Mesenchymal stem cell (in vitro differentiated cells and primary cell): ENCODE measurements around the gene AHCYL2.
"Not testable (repeated sequence)": the region's sequence is repeated elsewhere in the genome, so short reads cannot be mapped to it uniquely, and the experiment has no call there.

Experiments used
- DNase-seq: peaks from one replicate; pipeline ENCODE4 v3.0.0-alpha.2; 2013
- H2AFZ ChIP-seq: one replicate; pipeline ENCODE4 v1.6.1; 2013; ENCODE audit warnings: low read depth, mild to moderate bottlenecking, control low read depth, inconsistent platforms, low read length, moderate library complexity
- H2AK5ac ChIP-seq: 2 replicates; pipeline ENCODE4 v1.6.1; 2013; ENCODE audit warnings: low read length, moderate library complexity, mild to moderate bottlenecking, inconsistent platforms; ENCODE audit not compliant: severe bottlenecking
- H2BK120ac ChIP-seq: one replicate; pipeline ENCODE4 v1.6.1; 2013; ENCODE audit warnings: low read depth, mild to moderate bottlenecking, inconsistent platforms, low read length, moderate library complexity
- H2BK12ac ChIP-seq, 2 experiments: one replicate each; pipeline ENCODE4 v1.6.1; 2013; ENCODE audit warnings: inconsistent platforms in 2 of 2, low read length in 2 of 2, mild to moderate bottlenecking in 2 of 2, moderate library complexity in 2 of 2, control low read depth in 1 of 2
- H2BK15ac ChIP-seq: one replicate; pipeline ENCODE4 v1.6.1; 2013; ENCODE audit warnings: mild to moderate bottlenecking, low read depth, inconsistent platforms; ENCODE audit not compliant: poor library complexity, severe bottlenecking
- H2BK5ac ChIP-seq: 2 replicates; pipeline ENCODE4 v1.6.1; 2013; ENCODE audit warnings: low read depth, mild to moderate bottlenecking, low read length, control low read depth, inconsistent platforms; ENCODE audit not compliant: poor library complexity, severe bottlenecking
- H3K14ac ChIP-seq, 2 experiments: one replicate each; pipeline ENCODE4 v1.6.1; 2013; ENCODE audit warnings: inconsistent platforms in 2 of 2, low read length in 2 of 2, control low read depth in 1 of 2, mild to moderate bottlenecking in 1 of 2, moderate library complexity in 1 of 2
- H3K18ac ChIP-seq, 2 experiments: one replicate each; pipeline ENCODE4 v1.6.1; 2013; ENCODE audit warnings: inconsistent platforms in 2 of 2, low read length in 2 of 2, control low read depth in 1 of 2, low read depth in 1 of 2, mild to moderate bottlenecking in 1 of 2
- H3K23ac ChIP-seq, 2 experiments: one replicate each; pipeline ENCODE4 v1.6.1; 2013; ENCODE audit warnings: inconsistent platforms in 2 of 2, low read length in 2 of 2, mild to moderate bottlenecking in 2 of 2, moderate library complexity in 2 of 2, control low read depth in 1 of 2
- H3K27ac ChIP-seq: 2 replicates; pipeline ENCODE4 v1.5.1; 2013; ENCODE audit warnings: mild to moderate bottlenecking, moderate library complexity, low read length, control low read depth, inconsistent platforms; ENCODE audit not compliant: poor library complexity, severe bottlenecking
- H3K27me3 ChIP-seq, 2 experiments: 2 replicates each; pipeline versions ENCODE4 v1.6.1 to v1.7.0; 2013; ENCODE audit warnings: low read length in 2 of 2, mild to moderate bottlenecking in 2 of 2, moderate library complexity in 2 of 2, control low read depth in 1 of 2, inconsistent platforms in 1 of 2; ENCODE audit not compliant: control insufficient read depth in 1 of 2, insufficient read depth in 1 of 2
- H3K36me3 ChIP-seq, 2 experiments: 2 replicates each; pipeline versions ENCODE4 v1.6.1 to v1.7.0; 2013; ENCODE audit warnings: low read length in 2 of 2, control low read depth in 1 of 2, inconsistent platforms in 1 of 2, low read depth in 1 of 2, mild to moderate bottlenecking in 1 of 2; ENCODE audit not compliant: insufficient read depth in 2 of 2, control insufficient read depth in 1 of 2
- H3K4ac ChIP-seq, 2 experiments: one replicate each; pipeline ENCODE4 v1.6.1; 2013; ENCODE audit warnings: inconsistent platforms in 2 of 2, low read length in 2 of 2, mild to moderate bottlenecking in 2 of 2, moderate library complexity in 2 of 2, control low read depth in 1 of 2, low read depth in 1 of 2
- H3K4me1 ChIP-seq: 2 replicates; pipeline ENCODE4 v1.6.1; 2013; ENCODE audit warnings: low read depth, low read length, control low read depth; ENCODE audit not compliant: control insufficient read depth, insufficient read depth
- H3K4me2 ChIP-seq: 2 replicates; pipeline ENCODE4 v1.6.1; 2013; ENCODE audit warnings: low read length, mild to moderate bottlenecking, inconsistent platforms; ENCODE audit not compliant: poor library complexity, severe bottlenecking
- H3K4me3 ChIP-seq, 2 experiments: 2 replicates each; pipeline versions ENCODE4 v1.5.1 to v1.7.0; 2013; ENCODE audit warnings: low read length in 2 of 2, mild to moderate bottlenecking in 2 of 2, control low read depth in 1 of 2, low read depth in 1 of 2; ENCODE audit not compliant: insufficient read depth in 1 of 2
- H3K79me1 ChIP-seq: replicated peaks from 2 replicates; pipeline ENCODE4 v1.6.1; 2013; ENCODE audit warnings: mild to moderate bottlenecking, control low read depth, low read length, inconsistent platforms; ENCODE audit not compliant: poor library complexity, severe bottlenecking
- H3K9ac ChIP-seq: 2 replicates; pipeline ENCODE4 v1.7.0; 2013; ENCODE audit warnings: mild to moderate bottlenecking, low read length, moderate library complexity
- H3K9me3 ChIP-seq: 2 replicates; pipeline ENCODE4 v1.7.0; 2013; ENCODE audit warnings: mild to moderate bottlenecking, low read length; ENCODE audit not compliant: control insufficient read depth
- H4K8ac ChIP-seq: one replicate; pipeline ENCODE4 v1.6.1; 2013; ENCODE audit warnings: inconsistent platforms, mild to moderate bottlenecking, low read length, moderate library complexity
- H4K91ac ChIP-seq: one replicate; pipeline ENCODE4 v1.6.1; 2013; ENCODE audit warnings: mild to moderate bottlenecking, low read length, inconsistent platforms
- WGBS: methylation state at CpG from one replicate; pipeline ENCODE4 v1.1.7; 2013; ENCODE audit warnings: mixed read lengths; 5-methylcytosine and 5-hydroxymethylcytosine counted together

The AHCYL2 gene

DNA sequence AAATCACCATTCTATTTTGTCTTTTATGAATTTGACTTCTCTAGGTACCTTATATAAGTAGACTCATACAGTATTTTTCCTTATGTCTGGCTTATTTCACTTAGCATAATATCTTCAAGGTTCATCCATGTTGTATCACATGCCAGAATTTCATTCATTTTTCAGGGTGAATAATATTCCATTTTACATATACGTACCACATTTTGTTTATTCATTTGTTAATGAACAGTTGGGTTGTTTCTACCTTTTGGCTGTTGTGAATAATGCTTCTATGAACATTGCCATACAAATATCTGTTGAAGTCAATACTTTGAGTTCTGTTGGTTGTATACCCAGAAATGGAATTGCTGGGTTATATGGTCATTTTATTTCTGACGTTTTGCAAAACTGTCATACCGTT lies 20.7 kb downstream of the AHCYL2 start:
- 100% methylated on average over 1 of the region's 3 CpGs for WGBS
- H3K18ac ChIP-seq: no peak overlapping the region
- H2BK120ac ChIP-seq: no peak overlapping the region
- H2BK12ac ChIP-seq: no peak overlapping the region
- H2BK5ac ChIP-seq: no peak overlapping the region
- no peaks in the 10 kb centered on the region for H3K4me1 ChIP-seq
- H3K23ac ChIP-seq: no peak overlapping the region
- peaks cover 12% of the 10 kb centered on the region for H3K79me1 ChIP-seq
- no peak overlapping the region for H2AK5ac ChIP-seq
- no peak for DNase-seq
- no peaks in the 10 kb centered on the region for H3K9me3 ChIP-seq
- no peaks in the 10 kb centered on the region for H3K27me3 ChIP-seq
- H2AFZ ChIP-seq: no peak overlapping the region
- H4K8ac ChIP-seq: no peak overlapping the region
- no peak overlapping the region for H3K4me2 ChIP-seq
- no peaks in the 10 kb centered on the region for H3K36me3 ChIP-seq
- H4K91ac ChIP-seq: no peak overlapping the region
- no peak overlapping the region for H3K9ac ChIP-seq
- no peak overlapping the region for H2BK15ac ChIP-seq
- no peak overlapping the region for H3K14ac ChIP-seq
- no peak overlapping the region for H3K4me3 ChIP-seq
- H3K27ac ChIP-seq: no peak overlapping the region
- no peak overlapping the region for H3K4ac ChIP-seq

- Histone ChIP-seq H2AFZ (no peak overlapping the region), H3K4me1 (no peaks in the 10 kb centered on the region), H3K23ac (no peak overlapping the region), H3K36me3 (no peaks in the 10 kb centered on the region), H3K4me3 (no peak overlapping the region), H3K27ac (no peak overlapping the region), H4K8ac (no peak overlapping the region), H2BK12ac (no peak overlapping the region), H3K79me1 (peaks cover 14% of the 10 kb centered on the region), H2BK5ac (no peak overlapping the region), H3K18ac (no peak overlapping the region), H3K4ac (no peak overlapping the region), H2AK5ac (no peak overlapping the region), H3K27me3 (no peaks in the 10 kb centered on the region), H3K4me2 (no peak overlapping the region), H2BK120ac (no peak overlapping the region), H3K14ac (no peak overlapping the region), H3K9ac (no peak overlapping the region), H4K91ac (no peak overlapping the region), H2BK15ac (no peak overlapping the region), H3K9me3 (no peaks in the 10 kb centered on the region)
- WGBS: no CpG with 5 or more reads among the region's 2 CpGs
- DNase-seq: no peak
Measured at GRCh38 chr7:129247087-129247486, 22.3 kb downstream of the AHCYL2 start.

DNA sequence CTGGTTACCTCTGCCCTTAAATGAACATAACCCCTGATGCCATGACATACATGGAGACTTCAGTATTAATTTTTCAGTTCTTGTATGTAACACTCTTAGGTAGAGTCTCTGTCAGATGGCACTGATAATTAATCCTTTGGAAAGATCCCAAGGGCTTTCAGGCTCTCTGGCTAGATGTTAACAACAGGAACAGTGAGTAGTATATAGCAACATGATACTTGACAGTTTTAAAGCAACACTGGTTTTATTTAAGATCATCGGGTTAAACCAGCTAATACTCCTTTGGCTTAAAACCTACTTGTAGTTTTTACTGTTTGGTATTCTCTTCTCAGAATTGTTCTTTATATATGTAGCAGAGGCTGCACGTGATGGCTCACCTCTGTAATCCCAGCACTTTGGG lies 27.3 kb downstream of the AHCYL2 start:
- Histone ChIP-seq H3K23ac (no peak overlapping the region), H2BK12ac (no peak overlapping the region), H3K9me3 (no peaks in the 10 kb centered on the region), H2AFZ (no peak overlapping the region), H3K79me1 (peaks cover 10% of the 10 kb centered on the region), H3K4ac (no peak overlapping the region), H3K4me3 (no peak overlapping the region), H2BK120ac (no peak overlapping the region), H3K18ac (no peak overlapping the region), H3K9ac (no peak overlapping the region), H3K14ac (no peak overlapping the region), H3K4me2 (no peak overlapping the region), H4K8ac (no peak overlapping the region), H3K27me3 (no peaks in the 10 kb centered on the region), H3K27ac (no peak overlapping the region), H2AK5ac (no peak overlapping the region), H2BK15ac (no peak overlapping the region), H2BK5ac (no peak overlapping the region), H4K91ac (no peak overlapping the region), H3K4me1 (no peaks in the 10 kb centered on the region), H3K36me3 (no peaks in the 10 kb centered on the region)
- no peak for DNase-seq
- 100% methylated on average over 1 of the region's 2 CpGs for WGBS

- DNase-seq, H3K23ac ChIP-seq, H3K27ac ChIP-seq, H2AK5ac ChIP-seq, H2BK15ac ChIP-seq, H3K14ac ChIP-seq, H4K91ac ChIP-seq, H4K8ac ChIP-seq, H3K4ac ChIP-seq, H3K4me2 ChIP-seq, H2BK5ac ChIP-seq, H3K36me3 ChIP-seq, H3K9ac ChIP-seq, H2AFZ ChIP-seq, H2BK120ac ChIP-seq, H3K9me3 ChIP-seq, H3K27me3 ChIP-seq, H3K4me3 ChIP-seq, H3K4me1 ChIP-seq, H2BK12ac ChIP-seq, H3K18ac ChIP-seq: not testable (repeated sequence)
- H3K79me1 ChIP-seq: peaks cover 13% of the 10 kb centered on the region
- WGBS: 94% methylated on average over 5 of the region's 5 CpGs
Measured at GRCh38 chr7:129252603-129253002, 27.8 kb downstream of the AHCYL2 start.
